ENCODE measurements around the gene SNX6. TPM values are rescaled to one million over a fixed set of nuclear protein-coding genes. Genes with fewer than 3 reads are reported as not detected.
A peak's percentile ranks its signal among the peaks of the same experiment; 100 is the strongest.
"Not testable (repeated sequence)": the region's sequence is repeated elsewhere in the genome, so short reads cannot be mapped to it uniquely, and the experiment has no call there.

SNX6 gene
- total RNA-seq, 1 donor from 2014 or later: 80.0 TPM

DNA sequence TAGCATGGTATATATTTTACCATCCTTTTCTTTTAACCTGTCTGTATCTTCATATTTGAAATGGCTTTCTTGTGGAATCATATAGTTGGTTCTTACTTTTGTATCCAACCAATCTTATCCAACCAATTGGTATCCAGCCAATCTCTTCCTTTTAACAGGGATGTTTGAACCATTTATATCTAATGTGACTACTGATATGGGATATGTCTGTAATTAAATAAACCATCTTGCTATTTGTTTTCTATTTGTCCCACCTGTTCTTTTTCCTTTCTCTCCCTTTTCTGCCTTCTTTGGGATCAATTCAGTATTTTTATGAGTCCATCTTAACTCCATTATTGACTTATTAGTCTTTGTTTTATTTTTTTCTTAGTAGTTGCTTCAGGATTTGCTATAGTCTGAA lies 30.8 kb upstream of the SNX6 start:
- no peak overlapping the region for H3K4me3 Mint-ChIP-seq (ENCODE audit: unreplicated experiment)
- H3K27ac Mint-ChIP-seq (ENCODE audit: unreplicated experiment): no peak overlapping the region
- H3K4me1 Mint-ChIP-seq (ENCODE audit: unreplicated experiment): peaks cover 16% of the 10 kb centered on the region
- no peak for TF ChIP-seq CTCF (IDR thresholded peaks at IDR 0.05)
- no peak for DNase-seq (ENCODE audit: extremely low spot score, unreplicated experiment)
- H3K9me3 Mint-ChIP-seq (ENCODE audit: unreplicated experiment): peaks cover 12% of the 10 kb centered on the region
- no peaks in the 10 kb centered on the region for H3K27me3 Mint-ChIP-seq (ENCODE audit: unreplicated experiment)
- H3K36me3 Mint-ChIP-seq (ENCODE audit: unreplicated experiment): peaks cover 4% of the 10 kb centered on the region

DNA sequence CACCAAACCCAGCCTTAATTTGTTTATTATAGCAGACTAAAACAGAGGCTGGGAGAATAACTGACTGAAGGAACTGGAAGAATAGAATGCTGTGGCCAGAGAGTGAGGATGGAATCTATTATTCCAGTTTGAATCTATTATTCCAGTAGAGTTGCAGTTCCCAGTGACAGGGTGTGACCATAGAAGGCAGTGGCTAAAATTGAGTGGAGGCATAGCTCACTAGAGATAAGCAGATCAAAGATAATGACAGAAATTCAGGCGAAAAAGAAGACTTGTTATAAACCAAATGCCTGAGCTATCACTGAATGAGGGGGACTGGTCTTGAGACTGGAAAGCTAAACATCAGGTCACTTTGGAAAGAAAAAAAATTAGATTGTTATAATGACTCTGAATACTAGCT lies 26.0 kb upstream of the SNX6 start:
- DNase-seq (ENCODE audit: extremely low spot score, unreplicated experiment): no peak

DNA sequence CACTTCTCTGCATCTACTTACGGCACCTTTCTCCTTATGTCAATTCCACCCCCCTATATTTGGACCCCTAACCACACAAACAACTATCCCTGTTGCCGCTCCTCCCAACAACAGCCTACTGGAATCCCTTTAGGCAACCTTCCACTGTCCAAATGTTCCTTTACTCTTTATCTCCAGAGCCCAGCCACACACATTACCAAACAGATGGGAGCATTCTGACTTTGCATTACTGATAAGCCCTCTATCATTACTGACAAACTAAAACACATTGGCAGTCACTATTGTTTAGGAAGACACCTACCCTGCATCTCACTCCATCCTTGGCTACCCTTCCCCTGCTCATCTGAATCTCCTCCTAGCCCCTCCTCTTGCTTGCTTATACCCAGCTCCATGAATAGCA lies 23.1 kb upstream of the SNX6 start:
- not testable (repeated sequence) for H3K36me3 Mint-ChIP-seq (ENCODE audit: unreplicated experiment); H3K4me3 Mint-ChIP-seq (ENCODE audit: unreplicated experiment); H3K9me3 Mint-ChIP-seq (ENCODE audit: unreplicated experiment); H3K27ac Mint-ChIP-seq (ENCODE audit: unreplicated experiment); H3K27me3 Mint-ChIP-seq (ENCODE audit: unreplicated experiment); DNase-seq (ENCODE audit: extremely low spot score, unreplicated experiment)
- H3K4me1 Mint-ChIP-seq (ENCODE audit: unreplicated experiment): peaks cover 29% of the 10 kb centered on the region

More for the DNA sequence above, 26.0 kb upstream of the SNX6 start:
- H3K9me3 Mint-ChIP-seq (ENCODE audit: unreplicated experiment): peaks cover 8% of the 10 kb centered on the region
- peaks cover 14% of the 10 kb centered on the region for H3K4me1 Mint-ChIP-seq (ENCODE audit: unreplicated experiment)
- H3K36me3 Mint-ChIP-seq (ENCODE audit: unreplicated experiment): peaks cover 3% of the 10 kb centered on the region
- no peak overlapping the region for H3K4me3 Mint-ChIP-seq (ENCODE audit: unreplicated experiment)
- no peak for TF ChIP-seq CTCF (IDR thresholded peaks at IDR 0.05)
- H3K27ac Mint-ChIP-seq (ENCODE audit: unreplicated experiment): no peak overlapping the region
- H3K27me3 Mint-ChIP-seq (ENCODE audit: unreplicated experiment): no peaks in the 10 kb centered on the region

DNA sequence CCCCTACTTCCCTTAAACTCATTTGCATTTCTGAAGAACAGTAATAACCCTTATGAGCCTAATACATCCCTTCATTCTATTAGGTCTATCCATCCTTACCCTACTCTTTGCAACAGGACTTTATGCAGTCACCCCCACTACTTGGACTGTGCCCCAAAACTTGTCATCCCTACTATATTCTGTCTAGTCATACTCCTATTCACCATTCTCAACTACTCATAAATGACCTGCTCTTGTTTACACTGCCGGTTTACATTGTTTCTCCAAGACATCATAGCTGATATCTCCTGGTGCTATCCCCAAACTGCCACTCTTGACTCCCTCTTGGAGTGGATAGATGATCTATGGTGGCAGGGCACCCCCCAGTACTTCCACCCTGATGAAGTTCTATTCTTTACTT lies 22.4 kb upstream of the SNX6 start:
- H3K27me3 Mint-ChIP-seq (ENCODE audit: unreplicated experiment); H3K36me3 Mint-ChIP-seq (ENCODE audit: unreplicated experiment); H3K27ac Mint-ChIP-seq (ENCODE audit: unreplicated experiment); DNase-seq (ENCODE audit: extremely low spot score, unreplicated experiment); H3K9me3 Mint-ChIP-seq (ENCODE audit: unreplicated experiment); H3K4me3 Mint-ChIP-seq (ENCODE audit: unreplicated experiment): not testable (repeated sequence)
- peaks cover 27% of the 10 kb centered on the region for H3K4me1 Mint-ChIP-seq (ENCODE audit: unreplicated experiment)

DNA sequence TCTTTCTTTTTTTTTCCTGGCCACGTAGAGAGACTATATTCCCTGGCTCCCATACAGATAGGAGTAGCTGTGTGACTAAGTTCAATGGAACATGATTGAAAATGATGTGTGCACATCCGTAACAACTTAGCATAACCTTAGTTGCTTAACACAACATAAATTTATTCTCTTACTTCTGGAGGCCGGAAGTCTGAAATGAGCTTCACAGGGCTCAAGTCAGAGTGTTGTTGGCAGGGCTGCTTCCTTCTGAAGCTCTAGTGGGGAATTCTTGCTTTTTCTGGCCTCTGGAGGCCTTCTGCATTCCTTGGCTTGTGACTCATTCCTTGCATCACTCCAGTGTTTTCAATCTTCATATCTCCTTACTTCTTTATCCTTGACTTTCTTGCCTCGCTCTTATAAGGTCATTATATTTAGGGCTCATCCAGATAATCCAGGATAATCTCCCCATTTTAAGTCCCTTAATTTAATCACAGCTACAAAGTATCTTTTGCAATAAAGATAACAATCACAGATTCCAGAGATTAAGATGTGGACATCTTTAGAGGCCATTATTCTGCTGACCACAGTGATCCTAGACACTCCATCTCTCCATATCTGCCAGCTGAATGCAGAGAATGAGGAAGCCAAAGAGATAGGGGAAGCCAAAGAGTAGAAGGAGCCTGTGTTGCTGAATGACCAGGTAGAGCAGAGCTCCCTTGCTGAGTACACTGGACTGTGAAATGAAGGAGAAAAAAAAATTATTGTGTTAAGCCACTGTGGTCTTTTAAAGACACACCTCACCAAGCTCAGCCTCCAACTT lies 21.0 kb upstream of the SNX6 start:
- peaks cover 27% of the 10 kb centered on the region for H3K4me1 Mint-ChIP-seq (ENCODE audit: unreplicated experiment)
- no peaks in the 10 kb centered on the region for H3K27me3 Mint-ChIP-seq (ENCODE audit: unreplicated experiment)
- H3K27ac Mint-ChIP-seq (ENCODE audit: unreplicated experiment): peak overlapping the region; percentile 93
- TF ChIP-seq CTCF (IDR thresholded peaks at IDR 0.05): no peak
- peaks cover 7% of the 10 kb centered on the region for H3K9me3 Mint-ChIP-seq (ENCODE audit: unreplicated experiment)
- DNase-seq (ENCODE audit: extremely low spot score, unreplicated experiment): no peak
- no peaks in the 10 kb centered on the region for H3K36me3 Mint-ChIP-seq (ENCODE audit: unreplicated experiment)
- H3K4me3 Mint-ChIP-seq (ENCODE audit: unreplicated experiment): no peak overlapping the region

DNA sequence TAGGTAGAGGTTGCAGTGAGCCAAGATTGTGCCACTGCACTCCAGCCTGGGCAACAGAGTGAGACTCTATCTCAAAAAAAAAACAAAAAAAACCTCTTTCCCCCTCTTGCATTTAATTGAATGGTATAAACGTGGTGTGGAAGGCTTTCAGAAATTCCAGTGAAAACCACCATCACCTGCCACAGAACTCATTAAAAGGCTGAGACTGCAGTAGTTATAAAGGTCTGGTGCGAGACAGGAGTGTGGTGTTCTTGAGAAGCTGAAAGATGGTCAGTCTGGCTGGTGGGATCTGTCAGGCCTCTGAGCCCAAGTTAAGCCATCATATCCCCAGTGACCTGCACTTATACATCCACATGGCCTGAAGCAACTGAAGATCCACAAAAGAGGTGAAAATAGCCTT lies 20.1 kb upstream of the SNX6 start:
- not testable (repeated sequence) for H3K4me3 Mint-ChIP-seq (ENCODE audit: unreplicated experiment); H3K9me3 Mint-ChIP-seq (ENCODE audit: unreplicated experiment); H3K36me3 Mint-ChIP-seq (ENCODE audit: unreplicated experiment); H3K27me3 Mint-ChIP-seq (ENCODE audit: unreplicated experiment); DNase-seq (ENCODE audit: extremely low spot score, unreplicated experiment)
- Mint-ChIP-seq H3K4me1 (ENCODE audit: unreplicated experiment) (peaks cover 27% of the 10 kb centered on the region), H3K27ac (ENCODE audit: unreplicated experiment) (peak overlapping the region; percentile 93)

Data from osteocyte (in vitro differentiated cells).